Smooth muscle cell of bladder (primary cell): Measurements from ENCODE around the gene TMEM234. TPM values are rescaled to one million over a fixed set of nuclear protein-coding genes. Genes with fewer than 3 reads are reported as not detected.

ENCODE experiments used
- total RNA-seq: library from RNA; depleted of rRNA; stranded (reverse); fragments of >200 nt; gene quantifications from 2 replicates; pipeline ENCODE4 v1.2.3, GENCODE V29; 2014

Gene TMEM234
- 19.6 and 20.2 TPM in 2 replicates for total RNA-seq

DNA sequence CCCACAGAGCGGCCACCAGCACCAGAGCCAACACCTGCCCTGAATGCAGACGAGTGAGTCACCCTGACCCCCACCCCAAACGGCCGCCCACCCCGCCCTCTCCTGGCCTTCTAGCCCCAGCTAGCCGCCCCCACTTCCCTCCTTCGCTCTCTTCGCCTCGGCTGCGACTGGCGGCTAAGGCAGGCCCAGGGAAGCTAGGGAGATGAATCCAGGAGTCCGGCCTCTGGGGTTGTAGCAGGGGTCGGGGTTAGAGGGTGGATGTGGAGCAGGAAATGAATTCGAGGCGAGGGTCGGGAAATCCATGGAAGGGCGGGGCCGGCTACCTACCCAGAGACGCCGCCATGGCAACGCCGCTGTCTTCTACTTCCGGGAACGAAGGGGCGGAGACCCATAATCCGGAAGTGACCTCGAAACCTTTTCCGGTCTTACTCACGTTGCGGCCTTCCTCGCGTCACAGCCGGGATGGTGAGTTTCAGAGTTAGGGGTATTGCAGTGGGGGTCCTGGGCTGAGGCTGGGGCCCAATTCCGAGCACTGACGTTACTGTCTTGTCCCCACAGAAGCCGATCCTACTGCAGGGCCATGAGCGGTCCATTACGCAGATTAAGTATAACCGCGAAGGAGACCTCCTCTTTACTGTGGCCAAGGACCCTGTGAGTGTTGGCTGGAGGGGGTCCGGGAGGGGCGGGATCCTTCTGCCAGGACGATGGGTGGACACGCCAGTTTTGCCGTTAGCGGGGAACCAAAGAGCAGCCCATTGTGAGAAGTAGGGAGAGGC, at the start of gene TMEM234, which contains the start of gene EIF3I:
TSS of gene TMEM234 (minus strand) at position 374 of the 776 bp plus-strand sequence. CDS start at position 343, 31 bp downstream.
TSS of gene EIF3I (plus strand) at position 428 of the 776 bp plus-strand sequence. CDS start at position 463, 35 bp downstream.

DNA sequence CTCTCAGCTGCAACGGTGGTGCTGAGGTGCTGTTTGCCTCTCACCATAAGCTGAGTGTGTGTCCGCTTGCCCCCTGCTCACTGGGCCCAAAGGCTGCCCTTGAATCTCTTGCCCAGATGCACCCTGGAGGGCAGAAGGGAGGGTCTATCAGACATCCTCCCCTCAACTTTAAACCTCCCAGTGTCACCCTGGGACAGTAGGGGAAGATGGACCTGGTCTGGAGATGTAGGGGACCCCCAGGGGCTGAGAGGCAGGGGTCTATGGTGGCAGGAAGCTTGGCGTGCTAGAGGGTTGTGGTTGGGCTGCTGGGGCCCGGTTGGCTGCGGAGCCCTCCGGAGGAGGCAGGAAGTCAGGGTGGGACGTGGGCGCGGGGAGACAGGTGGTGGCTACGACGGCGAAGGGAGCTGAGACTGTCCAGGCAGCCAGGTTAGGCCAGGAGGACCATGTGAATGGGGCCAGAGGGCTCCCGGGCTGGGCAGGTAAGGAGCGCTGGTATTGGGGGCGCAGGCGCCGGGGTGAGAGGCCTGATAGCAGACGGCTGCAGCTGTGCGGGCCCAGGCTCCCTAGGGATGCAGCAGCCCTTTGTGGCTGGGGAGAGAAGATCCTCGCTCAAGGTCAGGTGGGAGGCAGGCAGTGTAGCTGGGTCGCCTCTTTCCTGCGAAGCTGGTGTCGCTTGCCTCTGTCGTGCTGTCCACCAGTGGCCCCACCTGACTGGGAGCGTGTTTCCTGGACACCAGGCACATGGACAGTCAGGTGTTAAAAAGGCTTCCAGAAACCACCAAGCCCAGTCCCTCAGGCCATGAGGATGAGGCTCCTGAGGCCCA, 29.0 kb upstream of the TMEM234 start, which contains the start of gene LCK:
TSS of gene LCK (plus strand) at position 373 of the 824 bp plus-strand sequence. CDS start 23,065 bp downstream, outside the sequence.

DNA sequence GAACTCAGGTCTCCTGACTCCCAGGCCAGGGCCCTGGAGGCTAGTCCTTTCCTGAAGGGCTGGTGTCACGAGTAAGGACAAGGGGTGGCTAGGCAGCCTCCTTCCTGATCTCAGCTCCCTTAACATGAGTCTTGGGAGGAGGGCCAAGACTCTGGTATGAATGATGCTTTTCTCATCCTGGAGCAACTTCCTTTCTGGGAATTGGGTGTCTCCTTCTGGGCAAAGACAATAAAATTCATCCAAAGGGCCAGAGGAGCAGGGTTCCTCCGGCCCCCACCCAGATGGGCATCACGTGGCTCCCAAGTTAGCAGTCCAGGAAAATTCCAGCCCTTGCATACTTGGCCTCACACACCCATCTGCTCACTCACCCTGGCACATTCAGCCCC, 24.7 kb upstream of the TMEM234 start, which contains the start of gene FAM167B:
TSS of gene FAM167B (plus strand) at position 335 of the 386 bp plus-strand sequence. CDS start 200 bp downstream, outside the sequence.

DNA sequence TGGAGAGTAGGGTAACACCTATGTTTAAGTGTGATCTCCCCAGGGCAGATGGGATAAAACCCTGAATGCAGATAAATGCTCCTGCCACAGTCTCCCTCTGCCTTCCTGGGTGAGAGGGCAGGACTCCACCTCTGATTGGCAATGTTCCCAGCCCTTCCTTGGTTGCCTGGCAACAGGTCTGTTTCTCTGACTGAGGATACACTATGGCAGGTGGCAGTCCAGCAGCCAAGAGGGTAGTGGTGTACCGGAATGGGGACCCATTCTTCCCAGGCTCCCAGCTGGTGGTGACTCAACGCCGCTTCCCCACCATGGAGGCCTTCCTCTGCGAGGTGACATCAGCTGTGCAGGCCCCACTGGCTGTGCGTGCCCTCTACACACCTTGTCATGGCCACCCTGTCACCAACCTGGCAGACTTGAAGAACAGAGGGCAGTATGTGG, 13.2 kb downstream of the TMEM234 start, which contains the start of gene DCDC2B:
TSS of gene DCDC2B (plus strand) at position 199 of the 438 bp plus-strand sequence. CDS start at position 204, 5 bp downstream.

DNA sequence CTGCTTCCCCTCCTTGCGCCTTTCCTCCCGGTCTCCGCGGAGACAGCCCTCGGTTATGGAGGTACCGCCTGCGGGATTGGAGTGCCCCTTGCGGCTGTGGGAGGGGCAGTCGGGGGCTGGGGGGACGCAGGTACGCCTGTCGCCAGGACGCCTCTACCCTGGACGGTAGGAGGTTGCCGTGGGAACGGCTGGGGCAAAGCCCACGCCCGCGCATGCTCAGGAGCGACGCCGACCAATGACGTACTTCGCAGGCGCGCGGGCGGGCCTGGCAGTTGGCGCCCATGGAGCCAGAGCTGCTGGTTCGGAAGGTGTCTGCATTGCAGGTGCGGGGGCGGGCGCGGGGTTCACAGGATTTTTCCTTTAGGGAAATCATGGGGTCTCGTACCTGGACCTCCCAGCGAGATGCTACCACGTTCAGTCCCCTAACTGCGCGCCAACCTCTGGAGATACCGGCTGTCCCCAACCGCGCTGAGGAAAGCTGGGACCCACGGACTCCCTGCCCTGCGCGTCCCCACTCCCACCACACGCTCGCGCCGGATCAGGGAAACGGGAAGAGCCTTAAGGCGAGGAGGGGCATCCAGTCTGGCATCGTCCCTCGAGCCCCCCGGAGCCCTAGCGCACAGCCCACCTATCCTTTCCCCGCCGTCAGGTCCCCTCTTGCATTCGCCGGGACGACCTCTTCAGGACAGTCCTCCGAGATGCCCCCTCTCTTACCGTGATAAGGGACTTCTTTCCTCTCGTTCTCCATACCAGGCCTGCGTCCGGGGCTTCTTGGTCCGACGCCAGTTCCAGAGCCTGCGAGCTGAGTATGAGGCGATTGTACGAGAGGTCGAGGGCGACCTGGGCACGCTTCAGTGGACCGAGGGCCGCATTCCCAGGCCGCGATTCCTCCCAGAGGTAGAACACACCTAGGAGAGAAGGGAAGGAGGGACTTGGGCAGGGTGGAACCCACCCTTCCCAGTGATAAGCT, 16.5 kb downstream of the TMEM234 start, which contains the start of gene IQCC:
TSS of gene IQCC (plus strand) at position 271 of the 970 bp plus-strand sequence. CDS start at position 282, 11 bp downstream.

DNA sequence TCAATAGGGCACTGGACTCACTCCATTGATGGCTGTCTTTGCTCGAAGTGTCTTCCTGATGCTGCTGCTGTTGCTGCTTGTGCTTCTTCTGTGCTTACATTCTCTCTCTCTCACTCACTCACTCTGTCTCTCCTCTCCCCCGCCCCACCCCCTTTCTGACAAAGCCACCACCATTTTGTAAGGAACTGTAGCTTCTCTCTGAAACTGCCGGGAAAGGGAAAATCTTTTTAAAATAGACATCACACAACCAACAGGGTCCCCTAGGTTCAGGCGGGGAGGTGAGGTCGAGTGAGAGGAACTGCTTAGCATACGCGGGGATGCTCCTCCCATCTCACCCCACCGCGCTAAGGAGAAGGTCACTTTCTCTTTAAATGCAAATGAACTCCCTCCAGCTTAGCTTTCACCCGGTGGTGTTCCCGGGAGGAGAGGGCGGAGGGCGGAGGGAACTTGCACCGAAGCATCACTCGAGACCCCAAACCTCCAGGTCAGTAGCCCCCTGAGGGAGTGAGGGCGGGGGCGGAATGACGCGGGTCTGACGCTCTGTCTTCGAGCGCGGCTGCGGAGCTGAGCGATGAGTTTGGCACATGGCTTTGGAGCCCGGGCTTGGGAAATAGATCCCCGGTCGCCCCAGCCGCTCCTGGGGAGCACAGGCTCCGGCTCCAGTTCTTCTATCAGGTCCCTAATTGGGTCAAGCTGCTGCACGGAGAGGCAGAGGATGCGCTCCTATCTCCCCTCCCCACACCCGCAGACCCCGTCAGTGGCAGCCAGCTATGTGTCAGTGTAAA, 21.7 kb downstream of the TMEM234 start, which contains the start of gene CCDC28B:
TSS of gene CCDC28B (plus strand) at position 370 of the 785 bp plus-strand sequence. CDS start 1,341 bp downstream, outside the sequence.

DNA sequence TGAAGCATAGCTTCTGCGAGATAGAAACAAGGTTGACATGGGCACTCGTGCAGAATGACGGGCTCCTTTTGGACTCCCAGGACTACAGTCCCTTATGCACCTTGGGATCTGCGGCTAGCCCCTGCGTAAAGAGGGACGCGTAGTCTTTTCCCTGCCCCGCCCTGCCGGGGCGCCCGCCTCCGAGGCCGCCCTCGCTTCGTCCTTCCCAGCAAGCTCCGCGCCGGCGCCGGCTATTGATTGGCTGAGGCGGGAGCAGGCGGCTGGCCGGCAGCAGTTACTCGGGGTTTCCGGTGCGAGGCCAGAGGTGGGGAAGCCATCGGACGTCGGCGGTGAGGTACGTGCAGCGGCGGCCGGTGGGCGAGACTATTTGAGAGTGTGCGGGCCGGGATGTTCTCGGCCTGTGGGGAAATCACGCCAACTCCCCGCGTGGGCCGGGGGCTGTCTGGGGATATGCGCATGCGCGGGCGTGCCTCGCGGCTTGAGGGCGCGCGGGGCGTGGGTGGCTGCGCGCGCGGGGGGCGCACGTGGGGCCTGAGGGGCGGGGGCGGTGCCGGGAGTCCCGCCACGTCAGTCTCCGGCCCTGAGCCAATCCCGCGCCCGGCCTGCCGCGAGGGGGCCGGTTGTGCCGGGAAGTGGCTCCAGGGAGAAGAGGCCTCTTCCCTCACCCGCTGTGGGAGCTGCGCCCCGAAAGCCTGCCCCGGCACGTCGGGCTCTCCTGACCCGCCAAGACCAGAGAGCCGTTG, 42.5 kb downstream of the TMEM234 start, which contains the start of gene TXLNA:
TSS of gene TXLNA (plus strand) at position 233 of the 743 bp plus-strand sequence. CDS start 671 bp downstream, outside the sequence.

Other genes with a start within 250 kb of the TMEM234 start
- 34.3 and 39.8 TPM in 2 replicates for gene KHDRBS1, start 208.5 kb downstream of the TMEM234 start, total RNA-seq
- 3.6 and 4.6 TPM in 2 replicates for gene TMEM39B, start 149.4 kb downstream of the TMEM234 start, total RNA-seq
- gene KPNA6, start 114.3 kb downstream of the TMEM234 start, total RNA-seq: 22.6 and 29.7 TPM in 2 replicates
- gene TXLNA, start 42.7 kb downstream of the TMEM234 start, total RNA-seq: 101 and 107 TPM in 2 replicates
- 10.3 and 14.2 TPM in 2 replicates for gene CCDC28B, start 21.8 kb downstream of the TMEM234 start, total RNA-seq
- 1.0 and 1.3 TPM in 2 replicates for gene IQCC, start 16.7 kb downstream of the TMEM234 start, total RNA-seq
- under 0.01 TPM in 1 of 2 replicates, not detected in the other for gene DCDC2B, start 13.3 kb downstream of the TMEM234 start, total RNA-seq
- 340 and 378 TPM in 2 replicates for gene EIF3I, start 54 bp upstream of the TMEM234 start, total RNA-seq
- gene FAM167B, start 24.9 kb upstream of the TMEM234 start, total RNA-seq: 0.28 and 0.83 TPM in 2 replicates
- gene LCK, start 28.9 kb upstream of the TMEM234 start, total RNA-seq: not detected in 2 replicates
- gene HDAC1, start 69.7 kb upstream of the TMEM234 start, total RNA-seq: 80.1 and 85.1 TPM in 2 replicates
- gene MARCKSL1, start 113.9 kb upstream of the TMEM234 start, total RNA-seq: 16.6 and 25.0 TPM in 2 replicates
- gene FAM229A, start 140.1 kb upstream of the TMEM234 start, total RNA-seq: 0.71 and 1.1 TPM in 2 replicates
- gene TSSK3, start 140.2 kb upstream of the TMEM234 start, total RNA-seq: 0.43 and 0.65 TPM in 2 replicates
- 56.3 and 58.9 TPM in 2 replicates for gene BSDC1, start 172.1 kb upstream of the TMEM234 start, total RNA-seq
- under 0.01 TPM in 1 of 2 replicates, not detected in the other for gene ZBTB8B, start 242.7 kb upstream of the TMEM234 start, total RNA-seq